IgD-negative memory B cell (primary cell): ENCODE data around the gene EDIL3. TPM values are rescaled to one million over a fixed set of nuclear protein-coding genes. Genes with fewer than 3 reads are reported as not detected.

Experiments used
- H3K27ac Mint-ChIP-seq, 3 donors: one replicate each; pipeline ENCODE4 v1.8.0; 2020 to 2022; ENCODE audit warnings: mild to moderate bottlenecking in 3 of 3, mixed read lengths in 3 of 3, moderate library complexity in 1 of 3
- H3K27me3 Mint-ChIP-seq: one replicate; pipeline ENCODE4 v1.8.0; 2021; ENCODE audit warnings: mixed read lengths
- H3K36me3 Mint-ChIP-seq: one replicate; pipeline ENCODE4 v1.8.0; 2020; ENCODE audit warnings: mild to moderate bottlenecking, mixed read lengths
- H3K4me1 Mint-ChIP-seq, 3 donors: one replicate each; pipeline ENCODE4 v1.8.0; 2020 to 2022; ENCODE audit warnings: mixed read lengths in 3 of 3, mild to moderate bottlenecking in 1 of 3
- H3K4me3 Mint-ChIP-seq, 4 donors: one replicate each; pipeline ENCODE4 v1.8.0; 2020 to 2022; ENCODE audit warnings: mild to moderate bottlenecking in 4 of 4, mixed read lengths in 4 of 4, moderate library complexity in 3 of 4
- H3K9me3 Mint-ChIP-seq, 3 donors: one replicate each; pipeline ENCODE4 v1.8.0; 2020 to 2021; ENCODE audit warnings: mixed read lengths in 3 of 3, mild to moderate bottlenecking in 1 of 3
- polyA plus RNA-seq: library from polyadenylated mRNA; unstranded; fragments of 300-500 nt; fragmentation: Illumina TruSeq; gene quantifications from one replicate; pipeline ENCODE4 v1.2.3, GENCODE V29; 2021

Gene EDIL3
- polyA plus RNA-seq, 1 donor from 2014 or later, result not detected

- H3K36me3 Mint-ChIP-seq, result peaks cover 1% of the 10 kb centered on the region
- H3K4me1 Mint-ChIP-seq, result peaks cover 0 to 3% (median 2%) of the 10 kb centered on the region in 3 donors
- H3K27me3 Mint-ChIP-seq, result peaks cover 20% of the 10 kb centered on the region
- H3K4me3 Mint-ChIP-seq, result no peak overlapping the region
- H3K9me3 Mint-ChIP-seq, result peaks cover 0 to 4% (median 0%) of the 10 kb centered on the region in 3 donors
- no peak overlapping the region for H3K27ac Mint-ChIP-seq
Observed at GRCh38 chr5:84383296-84383815, 1.3 kb downstream of the EDIL3 start.

- Mint-ChIP-seq H3K4me1 (peaks cover 0 to 3% (median 2%) of the 10 kb centered on the region in 3 donors), H3K9me3 (peaks cover 0 to 5% (median 0%) of the 10 kb centered on the region in 3 donors), H3K27me3 (peaks cover 20% of the 10 kb centered on the region), H3K27ac (no peak overlapping the region), H3K4me3 (no peak overlapping the region), H3K36me3 (peaks cover 1% of the 10 kb centered on the region)
Observed at GRCh38 chr5:84382363-84383295, 2.1 kb downstream of the EDIL3 start.

- no peak overlapping the region for H3K27ac Mint-ChIP-seq
- peaks cover 1% of the 10 kb centered on the region for H3K36me3 Mint-ChIP-seq
- H3K4me1 Mint-ChIP-seq, result peaks cover 0 to 3% (median 2%) of the 10 kb centered on the region in 3 donors
- peaks cover 20% of the 10 kb centered on the region for H3K27me3 Mint-ChIP-seq
- peaks cover 0 to 5% (median 0%) of the 10 kb centered on the region in 3 donors for H3K9me3 Mint-ChIP-seq
- no peak overlapping the region for H3K4me3 Mint-ChIP-seq
Observed at GRCh38 chr5:84381502-84382362, 2.9 kb downstream of the EDIL3 start.

GRCh38 chr5:84379749-84380148, 4.9 kb downstream of the EDIL3 start:
- H3K4me1 Mint-ChIP-seq, result peaks cover 0 to 3% (median 2%) of the 10 kb centered on the region in 3 donors
- no peak overlapping the region for H3K4me3 Mint-ChIP-seq
- H3K9me3 Mint-ChIP-seq, result peaks cover 0 to 5% (median 0%) of the 10 kb centered on the region in 3 donors
- H3K27me3 Mint-ChIP-seq, result peaks cover 20% of the 10 kb centered on the region
- H3K27ac Mint-ChIP-seq, result no peak overlapping the region
- H3K36me3 Mint-ChIP-seq, result no peaks in the 10 kb centered on the region

- Mint-ChIP-seq H3K36me3 (no peaks in the 10 kb centered on the region), H3K9me3 (peaks cover 0 to 5% (median 0%) of the 10 kb centered on the region in 3 donors), H3K4me3 (no peak overlapping the region), H3K4me1 (peaks cover 0 to 3% (median 1%) of the 10 kb centered on the region in 3 donors), H3K27ac (no peak overlapping the region), H3K27me3 (peaks cover 16% of the 10 kb centered on the region)
Observed at GRCh38 chr5:84378961-84379360, 5.7 kb downstream of the EDIL3 start.

- no peaks in the 10 kb centered on the region for H3K36me3 Mint-ChIP-seq
- peaks cover 14% of the 10 kb centered on the region for H3K27me3 Mint-ChIP-seq
- H3K4me1 Mint-ChIP-seq, result peaks cover 0 to 3% (median 1%) of the 10 kb centered on the region in 3 donors
- peaks cover 0 to 5% (median 0%) of the 10 kb centered on the region in 3 donors for H3K9me3 Mint-ChIP-seq
- H3K4me3 Mint-ChIP-seq, result no peak overlapping the region
- no peak overlapping the region for H3K27ac Mint-ChIP-seq
Observed at GRCh38 chr5:84378420-84378819, 6.3 kb downstream of the EDIL3 start.

- no peaks in the 10 kb centered on the region for H3K36me3 Mint-ChIP-seq
- H3K4me1 Mint-ChIP-seq, result no peaks in the 10 kb centered on the region
- H3K27ac Mint-ChIP-seq, result no peak overlapping the region
- H3K9me3 Mint-ChIP-seq, result peaks cover 0 to 2% (median 0%) of the 10 kb centered on the region in 3 donors
- no peak overlapping the region for H3K4me3 Mint-ChIP-seq
- no peaks in the 10 kb centered on the region for H3K27me3 Mint-ChIP-seq
Observed at GRCh38 chr5:84376346-84376745, 8.3 kb downstream of the EDIL3 start.

GRCh38 chr5:84374568-84374967, 10.1 kb downstream of the EDIL3 start:
- H3K27ac Mint-ChIP-seq, result no peak overlapping the region
- H3K36me3 Mint-ChIP-seq, result no peaks in the 10 kb centered on the region
- H3K27me3 Mint-ChIP-seq, result no peaks in the 10 kb centered on the region
- no peaks in the 10 kb centered on the region for H3K4me1 Mint-ChIP-seq
- no peak overlapping the region for H3K4me3 Mint-ChIP-seq
- H3K9me3 Mint-ChIP-seq, result peaks cover 0 to 2% (median 0%) of the 10 kb centered on the region in 3 donors

- Mint-ChIP-seq H3K27ac (no peak overlapping the region), H3K4me1 (no peaks in the 10 kb centered on the region), H3K36me3 (no peaks in the 10 kb centered on the region), H3K4me3 (no peak overlapping the region), H3K27me3 (no peaks in the 10 kb centered on the region), H3K9me3 (peaks cover 0 to 4% (median 1%) of the 10 kb centered on the region in 3 donors)
Observed at GRCh38 chr5:84373506-84373905, 11.2 kb downstream of the EDIL3 start.

GRCh38 chr5:84372066-84372695, 12.5 kb downstream of the EDIL3 start:
- H3K27ac Mint-ChIP-seq, result no peak overlapping the region
- H3K4me1 Mint-ChIP-seq, result no peaks in the 10 kb centered on the region
- no peak overlapping the region for H3K4me3 Mint-ChIP-seq
- H3K27me3 Mint-ChIP-seq, result no peaks in the 10 kb centered on the region
- H3K9me3 Mint-ChIP-seq, result peaks cover 0 to 3% (median 2%) of the 10 kb centered on the region in 3 donors
- H3K36me3 Mint-ChIP-seq, result no peaks in the 10 kb centered on the region

- Mint-ChIP-seq H3K9me3 (peaks cover 0 to 3% (median 2%) of the 10 kb centered on the region in 3 donors), H3K36me3 (no peaks in the 10 kb centered on the region), H3K4me1 (no peaks in the 10 kb centered on the region)
Observed at GRCh38 chr5:84370176-84370575, 14.5 kb downstream of the EDIL3 start.

GRCh38 chr5:84364043-84364442, 20.6 kb downstream of the EDIL3 start:
- Mint-ChIP-seq H3K27me3 (no peaks in the 10 kb centered on the region), H3K4me1 (no peaks in the 10 kb centered on the region), H3K4me3 (no peak overlapping the region), H3K9me3 (peaks cover 0 to 5% (median 0%) of the 10 kb centered on the region in 3 donors), H3K36me3 (no peaks in the 10 kb centered on the region), H3K27ac (no peak overlapping the region)

More at GRCh38 chr5:84370176-84370575, 14.5 kb downstream of the EDIL3 start:
- Mint-ChIP-seq H3K4me3 (no peak overlapping the region), H3K27ac (no peak overlapping the region), H3K27me3 (no peaks in the 10 kb centered on the region)

GRCh38 chr5:84362061-84362720, 22.5 kb downstream of the EDIL3 start:
- Mint-ChIP-seq H3K27me3 (no peaks in the 10 kb centered on the region), H3K27ac (no peak overlapping the region), H3K9me3 (peaks cover 0 to 3% (median 0%) of the 10 kb centered on the region in 3 donors), H3K4me3 (no peak overlapping the region), H3K4me1 (no peaks in the 10 kb centered on the region), H3K36me3 (no peaks in the 10 kb centered on the region)

- no peak overlapping the region for H3K4me3 Mint-ChIP-seq
- H3K36me3 Mint-ChIP-seq, result no peaks in the 10 kb centered on the region
- H3K9me3 Mint-ChIP-seq, result peaks cover 0 to 3% (median 0%) of the 10 kb centered on the region in 3 donors
- no peaks in the 10 kb centered on the region for H3K4me1 Mint-ChIP-seq
- no peaks in the 10 kb centered on the region for H3K27me3 Mint-ChIP-seq
- H3K27ac Mint-ChIP-seq, result no peak overlapping the region
Observed at GRCh38 chr5:84361572-84361971, 23.1 kb downstream of the EDIL3 start.
